Fibroblast of mammary gland (primary cell): ENCODE measurements around the gene PIGR.
A peak's percentile ranks its signal among the peaks of the same experiment; 100 is the strongest.

Experiments used
- DNase-seq: peaks from one replicate; pipeline ENCODE4 v3.0.0-alpha.2; 2010; ENCODE audit warnings: low read depth
- H3K4me3 ChIP-seq: 2 replicates; pipeline ENCODE4 v1.5.1; 2011; ENCODE audit warnings: low read depth, mild to moderate bottlenecking, low read length, moderate library complexity; ENCODE audit not compliant: control insufficient read depth
- TF ChIP-seq, protein P1 (sequence below): conservative IDR thresholded peaks from 2 replicates; pipeline ENCODE4 v1.5.1; 2011; ENCODE audit warnings: low read depth, low read length, inconsistent platforms; ENCODE audit not compliant: control insufficient read depth, insufficient read depth

The PIGR gene

DNA sequence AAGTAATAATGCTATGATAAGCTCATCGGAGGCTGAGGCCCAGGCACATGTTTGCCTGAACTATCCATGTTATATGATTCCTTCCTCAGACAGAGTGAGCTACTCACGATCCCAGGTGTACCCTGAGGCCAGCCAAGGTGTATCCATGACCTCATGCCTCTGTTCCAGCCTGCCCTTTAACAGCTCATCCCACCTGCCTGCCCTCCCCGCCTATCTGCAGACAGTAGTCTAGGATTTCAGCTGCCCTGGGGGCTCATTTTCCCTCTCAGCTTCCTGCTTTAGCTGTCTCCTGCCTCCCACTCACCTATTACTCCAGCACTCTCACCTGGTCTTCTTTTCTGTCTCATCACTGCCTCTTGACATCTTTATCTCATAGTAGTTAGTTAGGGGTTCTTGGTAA lies 50.9 kb downstream of the PIGR start:
- TF ChIP-seq, protein P1, sequence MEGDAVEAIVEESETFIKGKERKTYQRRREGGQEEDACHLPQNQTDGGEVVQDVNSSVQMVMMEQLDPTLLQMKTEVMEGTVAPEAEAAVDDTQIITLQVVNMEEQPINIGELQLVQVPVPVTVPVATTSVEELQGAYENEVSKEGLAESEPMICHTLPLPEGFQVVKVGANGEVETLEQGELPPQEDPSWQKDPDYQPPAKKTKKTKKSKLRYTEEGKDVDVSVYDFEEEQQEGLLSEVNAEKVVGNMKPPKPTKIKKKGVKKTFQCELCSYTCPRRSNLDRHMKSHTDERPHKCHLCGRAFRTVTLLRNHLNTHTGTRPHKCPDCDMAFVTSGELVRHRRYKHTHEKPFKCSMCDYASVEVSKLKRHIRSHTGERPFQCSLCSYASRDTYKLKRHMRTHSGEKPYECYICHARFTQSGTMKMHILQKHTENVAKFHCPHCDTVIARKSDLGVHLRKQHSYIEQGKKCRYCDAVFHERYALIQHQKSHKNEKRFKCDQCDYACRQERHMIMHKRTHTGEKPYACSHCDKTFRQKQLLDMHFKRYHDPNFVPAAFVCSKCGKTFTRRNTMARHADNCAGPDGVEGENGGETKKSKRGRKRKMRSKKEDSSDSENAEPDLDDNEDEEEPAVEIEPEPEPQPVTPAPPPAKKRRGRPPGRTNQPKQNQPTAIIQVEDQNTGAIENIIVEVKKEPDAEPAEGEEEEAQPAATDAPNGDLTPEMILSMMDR: no peak
- no peak overlapping the region for H3K4me3 ChIP-seq
- DNase-seq: no peak

GRCh38 chr1:206893380-206893779 lies 52.9 kb downstream of the PIGR start:
- no peak overlapping the region for H3K4me3 ChIP-seq
- TF ChIP-seq, protein P1: no peak
- DNase-seq: no peak

- DNase-seq: peak; percentile 80
- no peak overlapping the region for H3K4me3 ChIP-seq
- TF ChIP-seq, protein P1: no peak
These were observed 53.8 kb downstream of the PIGR start for GRCh38 chr1:206892351-206892984.

GRCh38 chr1:206891412-206891811 lies 54.9 kb downstream of the PIGR start:
- peak; percentile 72 for DNase-seq
- no peak overlapping the region for H3K4me3 ChIP-seq
- TF ChIP-seq, protein P1: no peak

GRCh38 chr1:206890125-206891060 lies 55.9 kb downstream of the PIGR start:
- TF ChIP-seq, protein P1: no peak
- no peak overlapping the region for H3K4me3 ChIP-seq
- peak; percentile 71 for DNase-seq

DNA sequence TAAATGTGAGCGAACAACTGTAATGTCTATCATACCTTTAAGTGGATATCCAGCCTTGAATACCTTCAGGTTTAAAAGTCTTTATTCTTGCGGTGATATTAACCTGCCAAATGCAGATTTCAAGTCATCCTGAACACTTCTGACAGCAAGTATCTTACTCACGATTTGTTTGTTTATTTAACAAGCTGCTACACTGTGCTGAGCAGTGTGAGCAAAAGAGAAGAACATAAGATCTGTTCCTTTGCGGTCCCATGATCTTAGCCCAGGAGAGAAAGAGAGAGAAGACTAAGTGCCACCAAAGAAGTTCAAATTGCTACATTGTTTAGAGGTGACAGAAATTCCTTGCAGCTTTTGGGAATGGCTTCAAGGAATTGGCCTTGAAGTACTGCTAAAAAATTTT lies 58.6 kb downstream of the PIGR start:
- TF ChIP-seq, protein P1: no peak
- no peak for DNase-seq
- H3K4me3 ChIP-seq: no peak overlapping the region
